ENCODE measurements around the gene DNAAF3.

The DNAAF3 gene

DNA sequence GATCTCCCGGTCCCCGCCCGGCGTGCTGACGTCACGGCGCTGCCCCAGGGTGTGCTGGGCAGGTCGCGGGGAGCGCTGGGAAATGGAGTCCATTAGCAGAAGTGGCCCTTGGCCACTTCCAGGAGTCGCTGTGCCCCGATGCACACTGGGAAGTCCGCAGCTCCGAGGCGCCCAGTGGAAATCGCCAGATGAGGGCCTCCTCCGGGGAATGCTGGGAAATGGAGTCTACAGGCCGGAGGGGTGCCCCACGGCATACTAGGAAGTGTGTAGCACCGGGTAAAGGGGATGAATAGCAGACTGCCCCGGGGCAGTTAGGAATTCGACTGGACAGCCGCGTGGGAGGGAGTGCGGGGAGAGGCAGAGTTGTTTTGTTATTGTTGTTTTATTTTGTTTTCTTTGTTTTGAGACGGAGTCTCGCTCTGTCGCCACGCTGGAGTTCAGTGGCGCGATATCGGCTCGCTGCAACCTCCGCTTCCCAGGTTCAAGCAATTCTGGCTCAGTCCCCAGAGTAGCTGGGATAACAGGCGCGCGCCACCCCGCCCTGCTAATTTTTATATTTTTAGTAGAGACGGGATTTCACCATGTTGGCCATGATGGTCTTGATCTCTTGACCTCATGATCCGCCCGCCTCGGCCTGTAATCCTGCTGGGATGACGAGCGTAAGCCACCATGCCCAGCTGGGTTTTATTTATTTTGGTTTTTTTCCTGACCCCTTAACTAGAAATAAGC, 48.6 kb downstream of the DNAAF3 start (continued):
- no peak for TF ChIP-seq ZNF513 (tag by site-specific recombination; IDR thresholded peaks at IDR 0.05)
- TF ChIP-seq ZBTB6 (tag by site-specific recombination; IDR thresholded peaks at IDR 0.05): peak; percentile 52; the same call in 1 of the 2 replicates
- no peak for TF ChIP-seq ZNF132 (tag by site-specific recombination; IDR thresholded peaks at IDR 0.05; ENCODE audit: borderline replicate concordance)
- no peak for TF ChIP-seq ZFP3 (tag by site-specific recombination; IDR thresholded peaks at IDR 0.05; ENCODE audit: low read depth)
- TF ChIP-seq ZNF404 (tag by site-specific recombination; IDR thresholded peaks at IDR 0.05): no peak
- TF ChIP-seq ZNF785 (tag by site-specific recombination; IDR thresholded peaks at IDR 0.05): peak; percentile 77; the same call in 1 of the 2 replicates
- peak; percentile 99 for TF ChIP-seq ZNF335 (tag by site-specific recombination; conservative IDR thresholded peaks at IDR 0.05)
- TF ChIP-seq, protein P1, sequence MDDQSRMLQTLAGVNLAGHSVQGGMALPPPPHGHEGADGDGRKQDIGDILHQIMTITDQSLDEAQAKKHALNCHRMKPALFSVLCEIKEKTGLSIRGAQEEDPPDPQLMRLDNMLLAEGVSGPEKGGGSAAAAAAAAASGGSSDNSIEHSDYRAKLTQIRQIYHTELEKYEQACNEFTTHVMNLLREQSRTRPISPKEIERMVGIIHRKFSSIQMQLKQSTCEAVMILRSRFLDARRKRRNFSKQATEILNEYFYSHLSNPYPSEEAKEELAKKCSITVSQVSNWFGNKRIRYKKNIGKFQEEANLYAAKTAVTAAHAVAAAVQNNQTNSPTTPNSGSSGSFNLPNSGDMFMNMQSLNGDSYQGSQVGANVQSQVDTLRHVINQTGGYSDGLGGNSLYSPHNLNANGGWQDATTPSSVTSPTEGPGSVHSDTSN (CRISPR knock-in tag; IDR thresholded peaks at IDR 0.05): peak; percentile 91
- TF ChIP-seq ZNF571 (tag by site-specific recombination; IDR thresholded peaks at IDR 0.05): no peak
- no peak for TF ChIP-seq ZNF266 (tag by site-specific recombination; IDR thresholded peaks at IDR 0.05; ENCODE audit: low read depth)
- TF ChIP-seq ZNF76 (tag by site-specific recombination; IDR thresholded peaks at IDR 0.05; ENCODE audit: borderline replicate concordance, low read depth): peak; percentile 99
- peak; percentile 83 for TF ChIP-seq SP3 (tag by site-specific recombination; IDR thresholded peaks at IDR 0.05)
- peak; percentile 74; the same call in 1 of the 2 replicates for TF ChIP-seq ZNF792 (tag by site-specific recombination; IDR thresholded peaks at IDR 0.05)
- TF ChIP-seq GLIS2 (tag by site-specific recombination; IDR thresholded peaks at IDR 0.05): peak; percentile 94
- no peak for TF ChIP-seq ZNF48 (tag by site-specific recombination; IDR thresholded peaks at IDR 0.05)
- peak; percentile 87 for TF ChIP-seq ZNF629 (tag by site-specific recombination; IDR thresholded peaks at IDR 0.05)
- peak; percentile 32 for TF ChIP-seq ZBTB26 (tag by site-specific recombination; optimal IDR thresholded peaks at IDR 0.05)
- no peak for TF ChIP-seq ZSCAN30 (tag by site-specific recombination; IDR thresholded peaks at IDR 0.05)
- TF ChIP-seq ZNF174 (tag by site-specific recombination; IDR thresholded peaks at IDR 0.05): no peak
- TF ChIP-seq ZBTB20 (tag by site-specific recombination; IDR thresholded peaks at IDR 0.05): peak; percentile 92
- TF ChIP-seq YY2 (tag by site-specific recombination; IDR thresholded peaks at IDR 0.05): peak; percentile 61
- TF ChIP-seq, protein P2, sequence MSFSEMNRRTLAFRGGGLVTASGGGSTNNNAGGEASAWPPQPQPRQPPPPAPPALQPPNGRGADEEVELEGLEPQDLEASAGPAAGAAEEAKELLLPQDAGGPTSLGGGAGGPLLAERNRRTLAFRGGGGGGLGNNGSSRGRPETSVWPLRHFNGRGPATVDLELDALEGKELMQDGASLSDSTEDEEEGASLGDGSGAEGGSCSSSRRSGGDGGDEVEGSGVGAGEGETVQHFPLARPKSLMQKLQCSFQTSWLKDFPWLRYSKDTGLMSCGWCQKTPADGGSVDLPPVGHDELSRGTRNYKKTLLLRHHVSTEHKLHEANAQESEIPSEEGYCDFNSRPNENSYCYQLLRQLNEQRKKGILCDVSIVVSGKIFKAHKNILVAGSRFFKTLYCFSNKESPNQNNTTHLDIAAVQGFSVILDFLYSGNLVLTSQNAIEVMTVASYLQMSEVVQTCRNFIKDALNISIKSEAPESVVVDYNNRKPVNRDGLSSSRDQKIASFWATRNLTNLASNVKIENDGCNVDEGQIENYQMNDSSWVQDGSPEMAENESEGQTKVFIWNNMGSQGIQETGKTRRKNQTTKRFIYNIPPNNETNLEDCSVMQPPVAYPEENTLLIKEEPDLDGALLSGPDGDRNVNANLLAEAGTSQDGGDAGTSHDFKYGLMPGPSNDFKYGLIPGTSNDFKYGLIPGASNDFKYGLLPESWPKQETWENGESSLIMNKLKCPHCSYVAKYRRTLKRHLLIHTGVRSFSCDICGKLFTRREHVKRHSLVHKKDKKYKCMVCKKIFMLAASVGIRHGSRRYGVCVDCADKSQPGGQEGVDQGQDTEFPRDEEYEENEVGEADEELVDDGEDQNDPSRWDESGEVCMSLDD (tag by site-specific recombination; IDR thresholded peaks at IDR 0.05): peak; percentile 95
- TF ChIP-seq ZSCAN23 (tag by site-specific recombination; IDR thresholded peaks at IDR 0.05): no peak
- TF ChIP-seq ATF2 (tag by site-specific recombination; IDR thresholded peaks at IDR 0.05; ENCODE audit: low read depth): peak; percentile 41; the same call in 1 of the 2 replicates
- TF ChIP-seq ZBTB48 (tag by site-specific recombination; IDR thresholded peaks at IDR 0.05): 0 out of 2 replicates have a peak, but pooled peaks have one; percentile 16
- no peak for TF ChIP-seq REPIN1 (tag by site-specific recombination; IDR thresholded peaks at IDR 0.05; ENCODE audit: low read depth)
- TF ChIP-seq MYNN (tag by site-specific recombination; IDR thresholded peaks at IDR 0.05; ENCODE audit: borderline replicate concordance): no peak

All from HEK293 (cell line).